T-helper 2 cell treated with Interferon-gamma antibody and Interleukin-4, amounts not matched to agents 5 μg/mL and 100 μg/mL, for 36 hours (primary cell): ENCODE results near the gene UBL7.
A peak's percentile ranks its signal among the peaks of the same experiment; 100 is the strongest.

Source experiments
- DNase-seq: peaks from one replicate; pipeline ENCODE4 v3.0.0; 2021; ENCODE audit warnings: low spot score
- H3K27ac Mint-ChIP-seq: one replicate; pipeline ENCODE4 v1.8.0; 2021; ENCODE audit warnings: mild to moderate bottlenecking, mixed read lengths
- H3K27me3 Mint-ChIP-seq: one replicate; pipeline ENCODE4 v1.8.0; 2021; ENCODE audit warnings: low read depth, mixed read lengths
- H3K36me3 Mint-ChIP-seq: one replicate; pipeline ENCODE4 v1.8.0; 2021; ENCODE audit warnings: low read depth, mixed read lengths
- H3K4me1 Mint-ChIP-seq: one replicate; pipeline ENCODE4 v1.8.0; 2021; ENCODE audit warnings: low read depth, mixed read lengths
- H3K4me3 Mint-ChIP-seq: one replicate; pipeline ENCODE4 v1.8.0; 2022; ENCODE audit warnings: mild to moderate bottlenecking, moderate library complexity, mixed read lengths
- H3K9me3 Mint-ChIP-seq: one replicate; pipeline ENCODE4 v1.8.0; 2021; ENCODE audit warnings: mixed read lengths

UBL7 gene

GRCh38 chr15:74397239-74398068 is 63.5 kb downstream of the UBL7 start:
- Mint-ChIP-seq H3K4me3 (no peak overlapping the region), H3K36me3 (no peaks in the 10 kb centered on the region), H3K9me3 (no peaks in the 10 kb centered on the region), H3K27ac (peak overlapping the region; percentile 24), H3K27me3 (no peaks in the 10 kb centered on the region), H3K4me1 (peaks cover 53% of the 10 kb centered on the region)
- DNase-seq: no peak

DNA sequence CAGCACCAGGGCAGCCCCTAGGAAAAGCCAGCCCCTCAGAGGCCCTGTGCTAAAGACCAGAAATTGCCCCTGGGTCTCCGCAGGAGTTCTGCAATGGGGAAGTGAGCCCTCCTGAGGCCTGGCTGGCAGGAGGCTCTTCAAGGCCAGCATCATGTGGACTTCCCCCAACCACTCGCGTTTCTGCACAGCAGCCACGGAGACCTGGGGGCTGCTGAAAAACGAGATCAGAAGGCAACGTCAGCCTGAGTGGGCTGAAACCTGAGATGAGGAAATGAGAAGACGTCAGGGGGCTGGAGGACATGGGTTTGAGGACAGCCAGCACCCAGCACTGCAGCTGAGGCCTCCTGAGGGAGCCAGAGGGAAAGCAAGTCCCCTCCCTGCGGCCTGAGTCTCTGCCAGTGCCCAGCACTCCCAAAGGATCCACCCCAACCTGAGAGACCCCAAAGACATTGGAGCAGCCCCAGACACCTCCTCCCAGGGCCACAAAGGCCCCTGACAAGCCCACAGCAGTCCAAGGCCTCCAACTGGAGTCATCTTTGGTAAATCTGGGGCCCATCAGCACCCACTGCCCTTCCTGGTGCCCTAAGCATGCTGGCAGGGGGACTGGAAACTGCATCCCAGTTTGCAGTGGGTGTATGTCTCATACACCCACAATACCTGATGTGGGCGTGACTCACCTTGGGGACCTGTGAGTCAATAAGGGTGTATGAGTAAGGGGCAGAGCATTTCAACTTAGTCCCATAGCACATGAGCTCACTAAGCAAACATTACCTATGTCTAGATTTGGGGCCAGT is 64.3 kb downstream of the UBL7 start:
- peak; percentile 74 for DNase-seq
- Mint-ChIP-seq H3K27me3 (no peaks in the 10 kb centered on the region), H3K4me1 (peaks cover 50% of the 10 kb centered on the region), H3K4me3 (no peak overlapping the region), H3K36me3 (no peaks in the 10 kb centered on the region), H3K27ac (peak overlapping the region; percentile 80), H3K9me3 (no peaks in the 10 kb centered on the region)

DNA sequence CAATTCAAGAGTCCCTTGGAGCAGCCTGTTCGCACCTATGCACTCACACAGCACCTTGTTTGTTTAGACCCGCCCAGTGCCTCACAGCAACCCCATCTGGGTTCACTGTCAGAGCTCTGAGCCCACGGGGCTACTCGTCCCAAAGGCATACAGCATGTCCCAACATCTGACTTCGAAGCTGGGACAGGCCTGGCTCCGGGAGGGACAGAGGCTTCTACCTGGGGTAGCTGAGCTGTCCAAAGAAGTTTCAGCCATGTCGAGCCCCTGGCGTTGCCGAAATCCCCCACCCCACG is 64.9 kb downstream of the UBL7 start:
- H3K36me3 Mint-ChIP-seq: no peaks in the 10 kb centered on the region
- no peak for DNase-seq
- H3K9me3 Mint-ChIP-seq: no peaks in the 10 kb centered on the region
- peaks cover 49% of the 10 kb centered on the region for H3K4me1 Mint-ChIP-seq
- no peak overlapping the region for H3K27ac Mint-ChIP-seq
- no peaks in the 10 kb centered on the region for H3K27me3 Mint-ChIP-seq
- no peak overlapping the region for H3K4me3 Mint-ChIP-seq
